ENCODE data around the gene MYO7A.

The MYO7A gene

DNA sequence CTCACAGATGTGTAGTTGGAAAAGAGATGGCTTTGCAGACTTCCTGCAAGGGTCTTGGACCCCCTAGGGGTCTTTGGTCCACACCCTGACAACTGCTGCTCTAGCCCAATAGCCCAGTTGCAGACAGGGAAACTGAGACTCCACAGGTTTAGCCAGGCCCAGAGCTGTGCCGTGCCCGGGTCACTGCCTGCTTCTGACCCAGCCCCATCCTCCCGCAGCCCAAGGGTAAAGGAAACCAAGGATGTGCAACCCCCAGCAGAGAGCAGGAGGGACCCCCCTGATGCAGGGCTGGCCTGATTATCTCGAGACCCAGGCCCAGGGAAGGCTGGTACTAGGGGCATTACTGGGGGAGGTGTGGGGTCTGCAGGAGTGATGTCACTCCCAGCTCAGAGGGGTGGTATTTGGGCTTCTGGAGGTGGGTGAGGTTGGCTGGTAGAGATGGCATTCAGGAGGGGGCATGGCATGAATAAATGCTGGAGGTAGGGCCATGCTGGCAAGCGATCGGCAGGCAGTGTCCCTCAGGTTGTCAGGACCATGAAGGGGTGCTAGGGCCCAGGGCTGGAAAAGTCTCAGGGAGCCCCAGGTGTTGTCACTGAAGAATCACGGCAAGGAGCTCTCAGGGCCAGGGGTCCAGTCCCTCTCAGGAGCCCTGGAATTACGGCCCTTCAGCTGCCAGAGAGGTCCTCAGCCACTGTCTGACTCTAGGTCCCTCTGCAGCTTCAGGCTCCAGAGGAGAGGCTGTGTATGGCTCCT, 21.1 kb downstream of the MYO7A start:
- DNase-seq, result no peak

DNA sequence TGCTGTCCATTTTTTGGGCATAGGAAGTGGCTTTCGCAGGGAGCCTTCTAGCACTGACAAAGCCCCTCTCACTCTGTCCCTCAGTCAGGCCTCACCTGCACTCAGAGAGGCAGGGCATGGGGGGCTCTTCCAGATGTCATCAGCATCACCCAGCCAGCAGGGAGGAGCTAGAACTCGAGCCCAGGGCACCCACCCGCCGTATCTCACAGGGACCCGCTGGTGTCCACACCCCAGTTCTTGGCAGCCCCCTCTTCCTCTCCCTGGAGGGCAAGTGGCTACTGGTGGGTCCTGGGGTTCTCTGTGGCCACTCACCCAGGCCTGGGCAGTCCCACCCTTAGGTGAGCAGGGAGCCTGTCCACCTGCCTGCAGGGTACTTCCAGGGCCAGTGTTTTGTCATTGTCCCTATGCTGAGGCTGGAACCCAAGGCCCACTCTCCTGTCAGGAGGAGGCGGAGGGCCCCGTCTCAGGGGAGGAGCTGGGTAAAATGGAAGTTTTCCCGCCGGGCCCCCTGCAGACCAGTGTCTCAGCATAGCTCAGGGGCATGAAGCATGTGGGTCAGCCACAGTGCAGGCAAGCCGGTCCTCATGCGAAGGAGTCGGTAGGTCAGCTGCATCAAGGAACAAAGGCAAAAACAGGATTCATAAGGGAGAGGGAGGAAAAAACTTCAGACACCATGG, 21.8 kb downstream of the MYO7A start:
- DNase-seq, result peak; percentile 49

DNA sequence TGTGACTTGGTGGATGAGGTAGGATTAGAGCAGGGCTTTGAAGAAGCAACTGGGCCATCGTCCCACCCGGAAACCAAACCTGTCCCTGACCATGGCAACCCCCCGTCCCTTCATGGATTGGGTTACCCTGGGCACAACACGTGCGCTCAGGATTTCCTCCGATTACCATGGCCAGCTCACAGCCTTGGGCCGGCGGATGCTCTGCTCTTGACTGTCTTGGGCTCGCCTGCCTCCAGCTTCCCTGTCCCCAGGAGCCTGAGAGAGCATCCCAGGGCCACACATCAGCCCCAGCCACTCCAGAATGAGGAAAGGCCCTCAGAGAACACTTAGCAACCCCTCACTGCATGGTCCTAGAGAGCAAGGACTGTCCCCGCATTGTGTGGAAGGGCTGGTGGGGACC, 22.8 kb downstream of the MYO7A start:
- DNase-seq, result no peak

DNA sequence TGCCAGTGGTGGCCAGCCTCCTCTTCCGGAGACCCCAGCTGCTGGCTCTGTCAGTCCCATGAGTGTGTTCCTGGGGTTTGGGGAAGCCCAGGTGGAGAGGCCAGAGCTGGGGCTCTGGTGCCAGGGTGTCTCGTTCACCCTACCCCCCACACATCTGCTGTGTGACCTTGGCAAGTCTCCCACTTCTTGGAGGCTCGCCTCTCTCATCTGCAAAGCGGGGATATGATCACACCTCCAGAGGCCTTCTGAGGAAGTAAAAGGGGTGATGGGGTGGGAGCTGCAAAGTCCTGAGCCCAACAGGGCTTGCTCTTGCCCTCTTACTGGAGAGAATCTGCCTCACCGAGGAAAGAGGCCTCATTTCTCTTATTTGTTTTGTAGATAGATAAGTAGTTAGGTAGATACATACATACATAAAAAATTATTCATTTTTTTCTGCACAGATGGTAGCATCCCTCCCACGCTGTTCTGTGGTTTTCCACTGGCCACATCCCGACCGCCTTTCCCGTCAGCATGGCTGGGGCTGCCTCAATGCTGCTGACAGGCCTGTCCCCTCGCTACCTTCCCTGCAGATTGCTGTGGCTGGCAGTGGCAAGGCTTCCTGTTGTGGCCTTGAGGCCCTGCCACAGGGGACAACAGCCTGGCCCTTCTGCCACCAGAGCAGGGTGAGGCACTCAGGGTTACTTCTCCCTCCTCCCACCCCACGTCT, 23.9 kb downstream of the MYO7A start:
- no peak for DNase-seq

DNA sequence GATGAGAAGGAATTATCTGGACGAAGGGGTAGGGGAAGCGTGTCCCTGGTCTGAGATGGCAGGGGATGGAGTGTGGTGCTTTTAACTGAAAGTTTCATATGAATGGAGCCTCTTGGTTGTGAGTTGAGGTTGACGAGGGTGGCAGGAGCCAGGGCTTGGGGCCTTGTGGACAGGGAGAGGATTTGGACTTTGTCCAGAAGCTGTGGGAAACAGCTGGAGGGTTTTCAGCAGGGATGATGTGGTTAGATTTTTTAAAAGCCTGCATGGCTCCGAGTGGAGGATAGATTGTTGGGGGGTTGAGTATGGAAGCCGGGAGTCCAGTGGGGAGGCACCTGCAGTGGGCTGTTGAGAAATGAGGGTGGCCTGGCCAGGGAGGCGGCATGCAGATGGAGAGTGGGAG, 24.8 kb downstream of the MYO7A start:
- no peak for DNase-seq

DNA sequence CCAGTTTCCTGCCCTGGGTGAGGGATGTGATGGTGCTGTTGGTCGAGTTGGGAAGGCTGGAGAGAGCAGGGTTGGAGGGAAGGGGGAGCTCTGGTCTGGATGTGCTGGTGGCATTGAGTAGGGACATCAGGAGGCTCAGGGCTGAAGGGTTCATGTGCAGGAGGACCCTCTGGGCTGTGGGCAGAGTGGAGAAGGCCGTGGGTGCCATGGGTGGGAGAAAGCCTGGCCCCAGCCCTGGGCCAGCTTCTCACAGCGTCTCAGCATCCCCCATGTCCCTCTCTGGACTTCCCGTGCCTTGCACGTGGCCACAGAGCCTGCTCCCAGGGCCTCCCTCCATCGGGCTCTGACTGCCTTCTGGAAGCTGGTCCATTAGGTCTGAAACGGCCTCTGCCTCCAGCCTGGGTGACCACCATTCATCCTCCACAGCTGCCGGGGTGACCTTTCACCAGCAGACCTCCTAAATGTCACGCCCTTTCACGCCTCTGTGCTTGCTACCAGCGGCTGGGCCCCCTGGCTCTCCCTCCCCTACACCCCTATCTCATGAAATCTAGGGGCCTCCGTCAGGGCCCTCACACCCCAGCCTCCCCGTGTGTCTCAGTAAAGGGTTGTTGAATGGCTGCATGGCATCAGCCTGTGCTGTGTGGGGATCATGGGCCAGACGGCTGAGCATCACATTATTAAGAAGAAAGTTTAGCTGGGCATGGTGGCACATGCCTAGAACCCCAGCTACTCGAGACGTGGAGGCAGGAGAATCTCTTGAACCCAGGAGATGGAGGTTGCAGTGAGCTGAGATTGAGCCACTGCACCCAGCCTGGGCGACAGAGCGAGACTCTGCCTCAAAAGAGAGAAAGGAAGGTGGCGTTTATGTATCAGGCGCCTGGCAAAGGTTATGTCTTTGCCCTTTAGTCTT, 25.5 kb downstream of the MYO7A start:
- no peak for DNase-seq

DNA sequence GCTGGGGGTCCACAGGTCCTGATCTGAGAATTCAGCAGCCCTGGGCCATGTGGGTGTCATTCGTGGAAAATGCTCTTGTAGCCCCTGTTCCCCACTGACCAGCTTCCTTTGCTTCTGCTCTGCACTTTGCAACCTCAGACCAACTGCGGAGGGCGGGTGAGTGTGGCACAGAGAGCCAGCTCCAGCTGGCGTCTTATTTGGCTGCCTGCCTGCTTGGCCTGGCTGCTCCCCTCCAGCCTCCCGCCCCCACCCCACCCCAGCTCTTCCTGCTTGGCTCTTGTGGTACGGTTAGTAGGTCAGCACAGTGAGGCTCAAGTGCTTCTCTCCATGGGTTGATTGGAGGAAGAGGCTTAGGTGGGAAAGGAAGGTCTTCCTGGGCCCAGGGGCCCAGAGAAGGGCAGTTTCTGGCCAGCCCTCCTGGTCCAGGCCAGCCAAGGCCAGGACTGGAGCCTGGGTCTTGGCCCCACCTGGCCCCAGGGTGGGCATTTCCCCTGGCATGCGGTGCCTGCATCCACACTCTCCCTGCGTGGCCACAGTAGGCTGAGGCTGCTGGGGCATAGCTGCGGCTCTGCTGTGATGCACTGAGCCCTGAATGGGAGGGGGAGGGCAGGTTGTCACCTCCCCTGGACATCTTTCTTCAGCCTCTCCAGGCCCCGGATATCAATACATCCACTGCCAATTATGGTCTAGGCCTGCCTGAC, 26.5 kb downstream of the MYO7A start:
- DNase-seq, result no peak

DNA sequence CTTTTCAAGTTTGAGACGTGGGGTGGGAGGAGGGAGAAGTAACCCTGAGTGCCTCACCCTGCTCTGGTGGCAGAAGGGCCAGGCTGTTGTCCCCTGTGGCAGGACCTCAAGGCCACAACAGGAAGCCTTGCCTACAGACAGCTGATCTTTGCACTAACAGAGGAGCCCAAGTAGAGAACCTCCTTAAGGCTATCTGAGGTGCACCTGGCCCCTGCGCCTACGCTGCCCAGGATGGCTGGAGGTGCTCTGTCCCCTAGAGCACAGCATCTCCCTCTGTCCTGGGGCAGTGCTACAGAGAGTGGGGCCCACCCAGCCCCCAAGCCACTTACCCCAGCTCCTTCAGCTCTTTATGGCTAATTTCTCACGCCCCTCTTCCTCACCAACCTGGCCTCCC, 27.0 kb downstream of the MYO7A start:
- no peak for DNase-seq

DNA sequence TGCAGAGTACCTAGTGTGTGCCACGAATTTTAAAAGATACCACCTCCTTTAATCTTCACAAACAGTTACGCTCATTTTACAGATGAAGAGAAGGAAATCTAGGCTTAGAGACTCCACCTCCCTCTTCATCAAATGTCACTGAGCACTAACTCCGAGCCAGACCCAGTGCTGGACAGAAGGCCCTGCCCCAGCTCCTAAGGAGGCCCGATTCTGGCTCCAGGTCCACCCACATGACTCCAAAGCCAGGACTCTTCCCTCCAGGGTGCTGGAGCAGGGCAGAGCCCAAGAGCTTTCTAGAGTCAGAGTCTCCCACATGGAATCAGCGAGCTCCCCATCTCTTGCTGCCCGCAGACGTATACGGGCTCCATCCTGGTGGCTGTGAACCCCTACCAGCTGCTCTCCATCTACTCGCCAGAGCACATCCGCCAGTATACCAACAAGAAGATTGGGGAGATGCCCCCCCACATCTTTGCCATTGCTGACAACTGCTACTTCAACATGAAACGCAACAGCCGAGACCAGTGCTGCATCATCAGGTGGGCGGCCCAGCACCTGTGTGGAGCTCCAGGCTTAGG, 27.6 kb downstream of the MYO7A start:
- no peak for DNase-seq

DNA sequence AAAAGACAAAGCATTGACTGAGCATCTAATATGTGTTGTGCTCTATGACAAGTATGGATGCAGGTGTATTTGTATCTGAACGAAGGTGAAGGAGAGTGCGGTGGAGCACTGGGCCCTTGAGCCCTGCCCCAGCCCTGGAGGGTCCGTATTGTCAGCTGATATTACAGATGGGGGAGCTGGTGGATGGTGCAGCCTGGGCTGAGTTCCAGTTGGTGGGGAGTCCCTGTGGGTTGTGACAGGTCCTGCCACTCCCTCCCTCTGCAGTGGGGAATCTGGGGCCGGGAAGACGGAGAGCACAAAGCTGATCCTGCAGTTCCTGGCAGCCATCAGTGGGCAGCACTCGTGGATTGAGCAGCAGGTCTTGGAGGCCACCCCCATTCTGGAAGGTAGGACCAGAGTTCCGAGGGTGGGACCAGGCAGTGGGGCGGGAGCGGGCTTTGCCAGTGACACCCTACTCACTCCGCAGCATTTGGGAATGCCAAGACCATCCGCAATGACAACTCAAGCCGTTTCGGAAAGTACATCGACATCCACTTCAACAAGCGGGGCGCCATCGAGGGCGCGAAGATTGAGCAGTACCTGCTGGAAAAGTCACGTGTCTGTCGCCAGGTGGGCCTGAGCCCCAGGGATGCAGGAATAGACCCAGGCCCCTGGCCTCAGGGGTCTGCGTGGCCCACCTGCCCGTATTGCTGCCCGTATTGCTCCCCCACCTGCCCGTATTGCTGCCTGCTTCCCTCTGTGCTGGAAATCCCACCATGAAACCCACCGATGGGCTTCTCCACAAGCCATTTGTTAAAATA, 28.6 kb downstream of the MYO7A start:
- no peak for DNase-seq

DNA sequence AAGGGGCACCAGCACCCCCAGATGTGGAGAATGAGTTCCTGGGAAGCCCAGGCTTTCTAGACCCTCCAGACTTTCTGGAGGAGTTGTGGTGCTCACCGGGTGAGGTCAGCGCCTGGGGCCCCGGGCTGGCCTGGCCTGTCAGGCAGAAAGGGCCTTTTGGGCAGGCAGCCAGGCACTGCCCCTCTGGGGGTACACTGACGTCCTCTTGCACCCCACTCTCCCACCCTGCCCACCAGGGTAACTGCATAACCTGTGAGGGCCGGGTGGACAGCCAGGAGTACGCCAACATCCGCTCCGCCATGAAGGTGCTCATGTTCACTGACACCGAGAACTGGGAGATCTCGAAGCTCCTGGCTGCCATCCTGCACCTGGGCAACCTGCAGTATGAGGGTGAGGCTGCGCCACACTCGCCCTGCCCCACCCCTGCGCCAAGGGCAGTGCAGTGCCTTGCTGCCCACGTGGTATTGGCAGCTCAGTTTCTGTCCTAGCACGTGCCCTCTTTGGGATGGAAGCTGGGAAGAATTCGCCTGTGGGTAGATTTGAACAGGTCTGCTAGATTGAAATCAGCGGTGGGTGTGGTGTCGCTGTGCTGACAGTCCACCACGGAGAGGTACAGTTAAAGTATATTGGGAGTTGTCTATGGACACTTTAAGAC, 30.1 kb downstream of the MYO7A start:
- no peak for DNase-seq

DNA sequence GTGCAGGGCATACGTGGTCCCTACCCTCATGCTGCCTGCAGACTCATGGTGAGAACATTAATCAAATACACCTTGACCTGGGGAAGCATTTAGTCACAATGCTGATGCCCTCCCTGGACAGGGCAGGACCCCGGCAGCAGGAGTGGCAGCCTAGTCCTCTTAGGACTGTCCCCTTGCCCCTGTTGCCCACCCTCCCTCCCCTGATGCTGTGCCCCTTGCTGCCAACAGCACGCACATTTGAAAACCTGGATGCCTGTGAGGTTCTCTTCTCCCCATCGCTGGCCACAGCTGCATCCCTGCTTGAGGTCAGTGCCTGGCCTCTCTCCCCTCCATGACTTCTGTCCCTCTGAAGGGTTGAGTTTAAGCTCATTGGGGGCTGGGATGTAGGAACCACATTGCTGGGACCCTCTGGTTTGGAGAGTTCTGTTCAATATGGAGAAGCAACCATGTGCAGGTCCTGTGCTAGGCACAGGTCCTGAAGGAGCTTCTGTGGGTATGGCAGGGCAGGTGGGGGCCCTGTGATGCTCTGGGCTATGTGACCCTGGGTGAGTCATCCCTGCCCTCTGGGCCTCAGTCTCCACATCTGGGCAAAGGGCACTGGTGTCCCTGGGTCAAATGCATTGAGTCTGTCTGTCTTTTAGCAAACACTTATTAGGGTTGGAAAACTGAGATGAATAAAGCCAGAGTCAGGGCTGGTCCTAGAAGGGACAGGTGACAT, 31.3 kb downstream of the MYO7A start:
- no peak for DNase-seq

DNA sequence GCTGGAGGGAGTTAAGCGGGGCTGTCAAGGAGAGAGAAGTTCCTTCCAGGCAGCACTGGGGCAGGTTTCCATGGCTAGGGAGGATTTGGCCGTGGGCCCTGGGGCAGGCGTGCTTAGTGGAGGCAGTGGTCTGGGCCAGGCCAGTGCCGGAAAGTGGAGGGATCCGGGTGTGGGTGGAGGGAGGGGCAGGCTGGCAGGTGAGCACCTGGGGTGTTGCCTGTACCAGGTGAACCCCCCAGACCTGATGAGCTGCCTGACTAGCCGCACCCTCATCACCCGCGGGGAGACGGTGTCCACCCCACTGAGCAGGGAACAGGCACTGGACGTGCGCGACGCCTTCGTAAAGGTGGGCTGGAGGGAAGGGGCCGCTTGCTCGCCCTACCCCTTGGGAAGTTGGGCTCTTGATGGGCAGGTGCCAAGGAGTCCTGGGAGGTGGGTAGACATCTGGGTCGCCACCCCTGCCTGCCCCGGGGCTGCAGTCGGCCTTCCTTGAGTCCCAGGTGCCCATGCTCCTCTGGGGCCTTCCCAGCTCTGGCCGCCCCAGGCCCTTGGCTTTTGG, 32.0 kb downstream of the MYO7A start:
- no peak for DNase-seq

DNA sequence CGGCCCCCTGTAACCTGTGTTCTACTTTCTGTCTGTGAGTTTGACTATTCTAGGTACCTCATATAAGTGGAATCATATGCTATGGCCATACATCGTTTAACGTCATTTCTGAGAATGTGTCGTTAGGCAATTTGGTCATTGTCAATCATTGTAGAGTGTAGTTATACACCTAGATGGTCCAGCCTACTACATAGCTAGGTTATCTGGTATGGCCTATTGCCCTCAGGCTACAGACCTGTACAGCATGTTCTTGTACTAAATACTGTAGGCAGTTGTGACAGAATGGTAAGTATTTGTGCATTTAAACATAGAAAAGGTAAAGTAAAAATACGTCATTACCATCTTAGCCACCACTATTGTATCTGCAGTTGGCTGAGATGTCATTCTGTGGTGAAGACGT, 35.2 kb downstream of the MYO7A start:
- no peak for DNase-seq

DNA sequence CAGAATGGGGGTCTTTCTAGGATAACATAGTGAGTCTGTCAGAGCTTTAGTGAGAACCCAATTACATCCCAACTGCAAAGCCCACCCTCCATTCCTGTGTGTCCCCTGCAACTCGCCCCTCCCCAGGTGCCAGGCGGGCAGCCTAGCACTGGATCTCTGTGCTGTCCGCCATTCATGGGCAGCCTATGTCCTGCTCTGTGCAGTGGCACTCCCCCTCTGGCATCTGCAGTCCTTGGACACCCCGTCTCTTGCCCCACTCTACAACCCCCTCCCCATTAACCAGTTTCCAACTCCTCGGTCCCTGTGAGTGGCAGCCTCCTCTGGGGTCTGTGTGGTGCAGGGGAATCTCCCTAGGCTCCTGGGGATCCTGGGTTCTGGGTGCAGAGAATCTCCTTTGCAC, 37.0 kb downstream of the MYO7A start:
- DNase-seq, result no peak

DNA sequence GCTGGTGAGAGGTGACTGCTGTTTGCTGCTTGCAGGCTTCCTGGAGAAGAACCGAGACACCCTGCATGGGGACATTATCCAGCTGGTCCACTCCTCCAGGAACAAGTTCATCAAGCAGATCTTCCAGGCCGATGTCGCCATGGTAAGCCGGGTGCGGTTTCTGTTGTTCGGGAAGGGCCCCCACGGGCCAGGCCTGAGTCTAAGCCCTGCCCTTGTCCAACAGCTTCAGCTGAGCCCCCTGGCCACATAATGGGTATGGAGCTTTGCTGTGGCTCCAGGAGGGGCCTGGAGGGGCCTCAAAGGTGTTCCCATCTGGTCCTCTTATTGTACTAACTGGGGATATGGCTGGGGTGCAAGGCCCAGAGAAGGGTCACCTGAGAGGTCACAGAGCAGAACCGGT, 38.0 kb downstream of the MYO7A start:
- no peak for DNase-seq

DNA sequence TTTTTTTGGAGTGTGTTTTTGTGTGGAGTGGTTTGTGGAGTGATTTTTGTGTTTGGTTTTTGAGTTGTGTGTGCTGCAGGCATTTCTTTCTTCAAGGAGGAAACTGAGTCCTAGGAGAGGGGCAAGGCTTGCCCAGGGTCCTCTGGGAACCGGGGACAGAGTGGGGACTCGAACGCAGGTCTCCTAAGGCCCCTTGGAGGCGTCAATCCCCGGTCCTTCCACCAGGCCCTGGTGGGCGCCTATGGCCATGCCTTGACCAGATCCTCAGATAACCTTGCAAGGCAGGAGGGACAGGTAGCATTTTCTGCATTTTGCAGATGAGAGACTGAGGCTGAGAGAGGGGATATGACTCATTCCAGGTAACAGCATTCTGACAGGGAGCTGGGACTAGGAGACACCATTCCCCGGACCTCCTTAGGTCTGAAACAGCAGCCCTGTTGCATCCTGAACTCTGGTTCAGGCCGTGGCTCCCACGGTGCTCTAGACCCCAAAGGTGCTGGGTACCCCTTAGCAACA, 39.1 kb downstream of the MYO7A start:
- DNase-seq, result no peak

DNA sequence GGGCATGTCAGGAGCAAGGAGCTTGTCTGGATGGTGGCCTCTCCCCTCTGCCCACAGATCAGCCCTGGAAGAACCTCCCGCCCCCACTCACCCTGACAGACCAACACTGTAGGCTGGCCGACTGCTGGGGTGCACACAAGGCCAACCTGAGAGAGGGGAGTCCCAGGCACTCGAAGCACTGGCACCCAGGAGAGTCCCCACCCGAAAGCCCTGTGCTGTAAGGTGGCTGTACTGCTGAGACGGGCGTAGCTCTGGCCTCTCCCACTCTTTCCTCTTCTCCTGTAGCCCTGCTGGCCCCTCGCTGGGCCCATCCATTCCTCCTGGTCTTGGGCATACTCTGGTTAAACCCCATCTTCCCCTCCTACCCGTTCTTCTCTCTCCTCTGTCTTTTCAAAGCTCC, 39.7 kb downstream of the MYO7A start:
- no peak for DNase-seq

DNA sequence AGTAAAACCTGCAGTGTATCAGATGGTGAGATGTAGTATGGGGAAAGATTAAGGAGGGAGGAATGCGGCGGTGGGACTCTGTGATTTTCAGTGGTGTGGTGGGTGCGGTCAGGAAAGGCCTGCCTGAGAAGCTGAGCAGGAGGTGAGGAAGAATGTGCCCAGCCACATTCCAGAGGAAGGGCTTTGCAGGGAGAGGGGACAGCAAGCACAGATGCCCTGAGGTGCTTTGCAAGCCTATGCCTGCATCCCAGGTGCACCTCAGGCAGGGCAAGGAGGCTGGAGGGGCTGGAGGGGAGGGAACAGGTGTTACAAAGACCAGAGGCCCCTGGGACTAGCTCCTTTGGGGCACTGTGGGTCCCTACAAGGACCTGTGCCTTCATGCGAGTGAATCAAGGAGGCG, 42.1 kb downstream of the MYO7A start:
- DNase-seq, result no peak

Measured in retina (tissue), 1 donor.